ENCODE results near the gene WDR64. TPM values are rescaled to one million over a fixed set of nuclear protein-coding genes. Genes with fewer than 3 reads are reported as not detected.
"Not testable (repeated sequence)": the region's sequence is repeated elsewhere in the genome, so short reads cannot be mapped to it uniquely, and the experiment has no call there.

Gene WDR64
- total RNA-seq, 1 donor from 2014 or later = 0.80 TPM

DNA sequence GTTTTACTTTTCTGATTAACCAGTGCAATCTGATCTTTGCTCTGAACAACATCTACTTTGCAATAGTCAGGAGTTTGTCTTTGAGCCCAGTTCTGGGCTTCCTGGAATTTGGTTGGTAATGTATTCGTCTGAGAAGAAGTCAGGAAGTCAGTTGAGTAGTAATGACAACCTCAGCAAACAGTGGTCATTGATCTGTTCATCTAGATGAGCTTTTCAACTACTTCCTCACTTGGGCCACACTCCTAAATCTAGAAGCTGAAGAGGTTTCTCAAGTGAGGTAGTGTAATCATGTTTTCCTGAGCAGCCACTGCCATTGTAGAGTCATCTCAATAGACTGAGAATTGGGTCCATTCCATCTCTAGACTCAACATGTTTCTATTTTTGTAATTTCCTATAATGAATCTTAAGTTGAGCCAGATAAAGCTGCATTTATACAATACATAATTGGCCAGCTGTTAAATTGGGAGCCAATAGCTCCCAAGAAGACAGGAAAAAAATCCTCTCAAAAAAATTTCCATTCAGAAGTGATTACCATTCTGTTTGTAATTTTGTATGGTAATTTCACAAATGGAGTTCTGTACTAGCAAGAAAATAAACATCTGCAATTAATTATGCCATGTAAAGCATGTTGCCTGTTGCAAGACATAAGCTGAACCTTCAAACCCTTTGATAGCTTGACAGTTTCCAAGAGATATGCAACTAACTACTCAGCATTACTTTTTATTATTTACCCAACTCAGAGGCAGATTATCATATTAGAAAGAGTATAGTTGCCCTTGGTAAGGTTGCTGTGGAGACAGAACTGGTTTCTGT, 49.6 kb downstream of the WDR64 start:
- Mint-ChIP-seq H3K4me1 (ENCODE audit: unreplicated experiment) (no peaks in the 10 kb centered on the region), H3K4me3 (ENCODE audit: unreplicated experiment) (no peak overlapping the region), H3K27ac (ENCODE audit: unreplicated experiment) (no peak overlapping the region), H3K9me3 (ENCODE audit: unreplicated experiment) (no peaks in the 10 kb centered on the region), H3K36me3 (ENCODE audit: low read depth, unreplicated experiment) (no peaks in the 10 kb centered on the region), H3K27me3 (ENCODE audit: unreplicated experiment) (no peaks in the 10 kb centered on the region)
- DNase-seq (ENCODE audit: low spot score) = no peak
- TF ChIP-seq, protein P1, sequence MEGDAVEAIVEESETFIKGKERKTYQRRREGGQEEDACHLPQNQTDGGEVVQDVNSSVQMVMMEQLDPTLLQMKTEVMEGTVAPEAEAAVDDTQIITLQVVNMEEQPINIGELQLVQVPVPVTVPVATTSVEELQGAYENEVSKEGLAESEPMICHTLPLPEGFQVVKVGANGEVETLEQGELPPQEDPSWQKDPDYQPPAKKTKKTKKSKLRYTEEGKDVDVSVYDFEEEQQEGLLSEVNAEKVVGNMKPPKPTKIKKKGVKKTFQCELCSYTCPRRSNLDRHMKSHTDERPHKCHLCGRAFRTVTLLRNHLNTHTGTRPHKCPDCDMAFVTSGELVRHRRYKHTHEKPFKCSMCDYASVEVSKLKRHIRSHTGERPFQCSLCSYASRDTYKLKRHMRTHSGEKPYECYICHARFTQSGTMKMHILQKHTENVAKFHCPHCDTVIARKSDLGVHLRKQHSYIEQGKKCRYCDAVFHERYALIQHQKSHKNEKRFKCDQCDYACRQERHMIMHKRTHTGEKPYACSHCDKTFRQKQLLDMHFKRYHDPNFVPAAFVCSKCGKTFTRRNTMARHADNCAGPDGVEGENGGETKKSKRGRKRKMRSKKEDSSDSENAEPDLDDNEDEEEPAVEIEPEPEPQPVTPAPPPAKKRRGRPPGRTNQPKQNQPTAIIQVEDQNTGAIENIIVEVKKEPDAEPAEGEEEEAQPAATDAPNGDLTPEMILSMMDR (IDR thresholded peaks at IDR 0.05; ENCODE audit: unreplicated experiment) = no peak

DNA sequence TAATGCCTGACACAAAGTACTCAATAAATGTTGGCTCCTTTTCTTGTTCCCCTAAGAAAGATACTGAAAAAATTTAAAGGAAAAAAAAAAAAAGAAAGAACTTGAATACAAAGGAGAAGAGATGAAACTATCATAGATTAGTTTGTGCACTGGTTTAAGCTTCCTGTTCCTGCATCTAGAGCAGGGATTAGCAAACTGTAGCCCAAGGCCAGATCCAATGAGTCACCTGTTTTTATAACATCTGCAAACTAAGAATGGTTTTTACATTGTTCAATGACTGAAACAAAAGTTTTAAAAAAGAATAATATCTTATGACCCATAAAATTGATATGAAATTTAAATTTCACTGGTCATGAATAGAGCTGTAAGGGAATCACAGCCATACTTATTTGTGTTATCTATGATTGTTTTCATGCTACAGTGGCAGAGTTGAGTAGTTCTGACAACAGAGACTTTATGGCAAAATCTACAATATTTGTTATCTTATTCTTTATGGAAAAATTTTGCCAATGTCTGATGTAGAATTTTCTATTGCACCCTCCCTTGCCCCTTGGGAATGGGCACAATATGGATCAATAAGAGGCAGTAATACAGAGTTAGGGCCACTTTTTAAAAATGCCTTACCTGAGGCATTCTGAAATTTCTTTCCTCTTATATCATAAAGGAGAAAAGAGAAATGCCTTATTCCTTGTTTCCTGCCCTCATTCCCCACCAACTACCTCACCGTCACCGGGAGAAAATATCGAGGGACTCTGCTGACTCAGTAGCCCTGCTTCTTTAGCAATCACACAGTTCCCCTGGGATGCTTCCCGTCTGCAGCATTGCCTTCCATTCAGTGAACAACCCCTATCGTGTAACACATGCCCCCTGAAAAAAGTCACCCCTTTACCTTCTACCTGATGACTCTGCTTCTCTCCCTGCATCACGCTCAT, 50.6 kb downstream of the WDR64 start:
- Mint-ChIP-seq H3K27me3 (ENCODE audit: unreplicated experiment) (no peaks in the 10 kb centered on the region), H3K36me3 (ENCODE audit: low read depth, unreplicated experiment) (no peaks in the 10 kb centered on the region), H3K9me3 (ENCODE audit: unreplicated experiment) (no peaks in the 10 kb centered on the region), H3K4me1 (ENCODE audit: unreplicated experiment) (no peaks in the 10 kb centered on the region), H3K27ac (ENCODE audit: unreplicated experiment) (no peak overlapping the region), H3K4me3 (ENCODE audit: unreplicated experiment) (no peak overlapping the region)
- TF ChIP-seq, protein P1 (IDR thresholded peaks at IDR 0.05; ENCODE audit: unreplicated experiment) = no peak
- DNase-seq (ENCODE audit: low spot score) = no peak

DNA sequence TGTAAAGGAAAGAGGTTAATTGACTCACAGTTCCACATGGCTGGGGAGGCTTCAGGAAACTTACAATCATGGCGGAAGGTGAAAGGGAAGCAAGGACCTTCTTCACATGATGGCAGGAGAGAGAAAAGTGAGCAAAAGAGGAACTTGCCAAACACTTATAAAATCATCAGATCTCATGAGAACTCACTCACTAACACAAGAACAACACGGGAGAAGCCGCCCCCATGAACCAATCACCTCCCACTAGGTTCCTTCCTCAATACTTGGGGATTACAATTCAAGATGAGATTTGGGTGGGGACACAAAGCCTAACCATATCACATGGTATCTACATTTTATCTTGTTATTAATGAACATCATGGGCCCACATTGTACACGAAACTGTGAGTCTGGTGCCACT, 51.7 kb downstream of the WDR64 start:
- not testable (repeated sequence) for H3K4me3 Mint-ChIP-seq (ENCODE audit: unreplicated experiment); H3K27me3 Mint-ChIP-seq (ENCODE audit: unreplicated experiment); H3K9me3 Mint-ChIP-seq (ENCODE audit: unreplicated experiment); DNase-seq (ENCODE audit: low spot score); H3K36me3 Mint-ChIP-seq (ENCODE audit: low read depth, unreplicated experiment); H3K4me1 Mint-ChIP-seq (ENCODE audit: unreplicated experiment); H3K27ac Mint-ChIP-seq (ENCODE audit: unreplicated experiment)

DNA sequence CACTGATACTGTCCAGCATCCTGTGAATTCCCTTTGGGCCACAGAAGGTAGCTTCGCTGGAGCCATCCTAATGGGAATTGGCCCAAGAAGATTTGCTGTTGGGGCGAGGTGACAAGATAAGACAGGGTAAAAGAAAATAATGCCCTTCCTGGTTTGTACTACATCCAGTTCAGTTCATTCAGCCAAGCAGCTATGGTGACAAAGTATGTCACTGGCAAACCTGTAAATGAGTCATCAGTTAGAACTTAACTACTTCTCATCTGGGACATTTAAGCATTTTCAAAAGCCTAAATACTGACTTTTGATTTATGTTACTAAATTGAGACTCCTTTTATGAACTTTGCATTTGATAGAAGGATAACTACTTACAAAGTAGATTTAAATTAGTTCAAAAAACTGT, 54.2 kb downstream of the WDR64 start:
- Mint-ChIP-seq H3K36me3 (ENCODE audit: low read depth, unreplicated experiment) (no peaks in the 10 kb centered on the region), H3K27me3 (ENCODE audit: unreplicated experiment) (no peaks in the 10 kb centered on the region), H3K27ac (ENCODE audit: unreplicated experiment) (no peak overlapping the region), H3K4me3 (ENCODE audit: unreplicated experiment) (no peak overlapping the region), H3K9me3 (ENCODE audit: unreplicated experiment) (no peaks in the 10 kb centered on the region), H3K4me1 (ENCODE audit: unreplicated experiment) (no peaks in the 10 kb centered on the region)
- no peak for DNase-seq (ENCODE audit: low spot score)
- TF ChIP-seq, protein P1 (IDR thresholded peaks at IDR 0.05; ENCODE audit: unreplicated experiment) = no peak

DNA sequence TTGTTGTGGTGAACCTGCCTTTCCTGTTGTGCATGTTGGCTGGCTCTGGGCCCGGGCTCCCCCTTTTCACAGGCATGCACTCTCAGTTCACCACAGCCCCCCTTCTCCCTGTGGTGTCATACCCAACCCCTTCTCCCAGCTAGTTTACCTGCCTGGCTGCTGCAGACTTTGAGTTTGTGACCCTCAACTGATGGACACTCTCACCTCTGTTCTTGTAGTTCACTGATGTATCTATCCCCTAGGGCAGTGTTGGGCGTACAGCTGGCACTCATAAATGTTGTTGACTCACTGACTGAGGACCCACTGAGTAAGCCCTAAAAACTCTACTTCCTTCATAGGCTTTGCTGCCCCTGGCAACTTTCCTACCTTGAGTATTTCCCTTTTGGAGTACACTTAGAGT, 54.9 kb downstream of the WDR64 start:
- no peaks in the 10 kb centered on the region for H3K9me3 Mint-ChIP-seq (ENCODE audit: unreplicated experiment)
- no peak overlapping the region for H3K27ac Mint-ChIP-seq (ENCODE audit: unreplicated experiment)
- DNase-seq (ENCODE audit: low spot score) = no peak
- no peaks in the 10 kb centered on the region for H3K4me1 Mint-ChIP-seq (ENCODE audit: unreplicated experiment)
- TF ChIP-seq, protein P1 (IDR thresholded peaks at IDR 0.05; ENCODE audit: unreplicated experiment) = no peak
- H3K27me3 Mint-ChIP-seq (ENCODE audit: unreplicated experiment) = no peaks in the 10 kb centered on the region
- no peaks in the 10 kb centered on the region for H3K36me3 Mint-ChIP-seq (ENCODE audit: low read depth, unreplicated experiment)
- no peak overlapping the region for H3K4me3 Mint-ChIP-seq (ENCODE audit: unreplicated experiment)

Measured in endothelial cell (in vitro differentiated cells).